ENCODE measurements around the gene ERCC4. TPM values are rescaled to one million over a fixed set of nuclear protein-coding genes. Genes with fewer than 3 reads are reported as not detected.

ERCC4 gene
- total and polyA plus RNA-seq, 2 of the 8 experiments (the other 6 are each of a cell fraction or from before 2014, with no cell fraction given) = 1.6 to 13.2 TPM

DNA sequence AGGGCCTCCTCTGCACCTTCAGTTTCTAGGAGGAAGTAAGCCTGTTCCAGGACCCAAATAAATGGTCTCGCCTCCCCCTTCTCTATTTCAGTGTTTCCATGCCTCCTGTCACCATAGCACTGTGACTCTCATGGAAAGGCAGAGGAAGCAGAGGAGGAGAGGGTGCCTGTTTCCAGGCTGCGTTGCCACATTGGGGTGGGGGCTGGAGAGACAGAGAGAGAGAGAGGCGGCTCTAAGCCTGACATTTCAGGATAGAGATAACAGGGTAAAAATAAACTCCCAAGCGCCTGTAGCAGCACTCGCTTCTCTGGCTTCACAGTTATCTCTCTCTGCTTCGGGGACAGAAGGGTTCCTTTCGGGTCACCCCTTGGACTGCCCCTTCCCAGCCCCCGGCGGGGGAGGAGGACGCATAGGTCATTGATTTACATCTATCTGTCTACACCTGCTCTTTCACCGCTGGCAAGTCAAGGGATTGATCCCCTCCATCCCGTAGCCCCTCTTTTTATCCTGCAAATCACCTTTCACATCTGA is 80.0 kb downstream of the ERCC4 start:
- Histone ChIP-seq H3K14ac (ENCODE audit: insufficient read length) (no peak overlapping the region), H4K20me1 (replicated peaks in 1 of 2; ENCODE audit: control insufficient read depth in 1 of 2, insufficient read depth in 2 of 2, low read length in 2 of 2) (no peaks in the 10 kb centered on the region), H3K4me1 (replicated peaks in 1 of 4; ENCODE audit: control insufficient read depth in 3 of 4, insufficient read depth in 4 of 4, low read length in 3 of 4) (peaks cover 3 to 8% (median 5%) of the 10 kb centered on the region in 4 experiments), H2BK12ac (ENCODE audit: low read depth, low read length) (no peak overlapping the region), H3K4me2 (ENCODE audit: insufficient read depth in 1 of 2, low read depth in 2 of 2, low read length in 2 of 2) (no peak overlapping the region), H3K9ac (replicated peaks in 1 of 4; ENCODE audit: extremely low read depth in 1 of 4, low read depth in 3 of 4, low read length in 3 of 4) (no peak overlapping the region), H3K27me3 (replicated peaks in 1 of 4; ENCODE audit: control insufficient read depth in 3 of 4, extremely low read depth in 1 of 4, insufficient read depth in 3 of 4, low read length in 3 of 4) (no peaks in the 10 kb centered on the region), H3K27ac (ENCODE audit: low read depth, low read length) (no peak overlapping the region), H4K5ac (ENCODE audit: insufficient read length, low read depth, low read length) (no peak overlapping the region), H2AK5ac (ENCODE audit: low read depth, low read length) (no peak overlapping the region), H3K36me3 (ENCODE audit: control insufficient read depth in 2 of 4, insufficient read depth in 4 of 4, low read length in 3 of 4) (no peaks in the 10 kb centered on the region), H3K79me1 (ENCODE audit: low read depth, low read length) (no peaks in the 10 kb centered on the region), H3K9me3 (ENCODE audit: insufficient read depth in 2 of 2, low read depth in 1 of 2, low read length in 1 of 2) (no peaks in the 10 kb centered on the region), H2BK20ac (ENCODE audit: low read length) (no peak overlapping the region), H3K4me3 (ENCODE audit: extremely low read depth in 1 of 4, insufficient read depth in 2 of 4, low read depth in 3 of 4, low read length in 4 of 4) (no peak overlapping the region), H2AFZ (ENCODE audit: low read length) (0 out of 2 replicates have a peak overlapping the region, but pooled peaks have one; percentile 32), H2BK15ac (ENCODE audit: low read length) (0 out of 2 replicates have a peak overlapping the region, but pooled peaks have one; percentile 61), H4K91ac (replicated peaks; ENCODE audit: insufficient read length, low read length) (no peak overlapping the region), H3K18ac (ENCODE audit: extremely low read depth, low read length) (no peak overlapping the region), H3K23me2 (ENCODE audit: low read depth, low read length) (peaks cover 3% of the 10 kb centered on the region; the same call in 1 of the 2 replicates), H3K23ac (ENCODE audit: insufficient read length) (no peak overlapping the region), H3K79me2 (ENCODE audit: control insufficient read depth in 1 of 2, insufficient read depth in 2 of 2, low read length in 2 of 2) (no peaks in the 10 kb centered on the region), H2BK5ac (ENCODE audit: low read depth, low read length) (no peak overlapping the region), H2BK120ac (replicated peaks; ENCODE audit: low read depth, low read length) (no peak overlapping the region), H3K4ac (replicated peaks; ENCODE audit: insufficient read length, low read depth, low read length) (no peak overlapping the region), H4K8ac (ENCODE audit: extremely low read depth, insufficient read depth, low read length) (no peak overlapping the region), H3K56ac (replicated peaks; ENCODE audit: insufficient read length, low read depth, low read length) (no peak overlapping the region)
- FAIRE-seq = no peak
- CTCF ChIA-PET (ENCODE audit: partially characterized antibody) = no interaction called here
- DNase-seq (ENCODE audit: low read depth in 1 of 2, low spot score in 2 of 2) = no peak
- POLR2A ChIA-PET (ENCODE audit: partially characterized antibody) = no interaction called here
- WGBS, 2 experiments (ENCODE audit: extremely low coverage in 1 of 2, insufficient coverage in 1 of 2, insufficient read length in 1 of 2, insufficient replicate concordance in 2 of 2, low coverage in 1 of 2, low lambda C conversion rate in 2 of 2, missing lambda C conversion rate in 1 of 2) = 86% methylated on average over 12 of the region's 12 CpGs; no CpG with 5 or more reads in 1 of the 2 experiments
- TF ChIP-seq SP4 (IDR thresholded peaks at IDR 0.05; ENCODE audit: low read length) = no peak
- no peak for TF ChIP-seq TAF7 (optimal IDR thresholded peaks at IDR 0.05; ENCODE audit: borderline replicate concordance, low read depth, low read length)
- TF ChIP-seq YY1 (IDR thresholded peaks at IDR 0.05; ENCODE audit: low read depth, low read length) = no peak
- no peak for TF ChIP-seq CBX8 (IDR thresholded peaks at IDR 0.05; ENCODE audit: borderline replicate concordance, low read depth, low read length)
- no peak for TF ChIP-seq HDAC6 (IDR thresholded peaks at IDR 0.05; ENCODE audit: low read depth, low read length)
- TF ChIP-seq KDM5A (IDR thresholded peaks at IDR 0.05; ENCODE audit: low read length) = no peak
- TF ChIP-seq, protein P1, sequence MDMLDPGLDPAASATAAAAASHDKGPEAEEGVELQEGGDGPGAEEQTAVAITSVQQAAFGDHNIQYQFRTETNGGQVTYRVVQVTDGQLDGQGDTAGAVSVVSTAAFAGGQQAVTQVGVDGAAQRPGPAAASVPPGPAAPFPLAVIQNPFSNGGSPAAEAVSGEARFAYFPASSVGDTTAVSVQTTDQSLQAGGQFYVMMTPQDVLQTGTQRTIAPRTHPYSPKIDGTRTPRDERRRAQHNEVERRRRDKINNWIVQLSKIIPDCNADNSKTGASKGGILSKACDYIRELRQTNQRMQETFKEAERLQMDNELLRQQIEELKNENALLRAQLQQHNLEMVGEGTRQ (IDR thresholded peaks at IDR 0.05; ENCODE audit: low read length) = no peak
- TF ChIP-seq JUN (IDR thresholded peaks at IDR 0.05; ENCODE audit: low read depth, low read length) = no peak
- TF ChIP-seq EZH2 (IDR thresholded peaks at IDR 0.05; ENCODE audit: low read depth, low read length, severe bottlenecking) = no peak
- TF ChIP-seq EP300 (IDR thresholded peaks at IDR 0.05; ENCODE audit: borderline replicate concordance in 1 of 2, low read depth in 2 of 2, low read length in 2 of 2) = no peak
- TF ChIP-seq, protein P2, sequence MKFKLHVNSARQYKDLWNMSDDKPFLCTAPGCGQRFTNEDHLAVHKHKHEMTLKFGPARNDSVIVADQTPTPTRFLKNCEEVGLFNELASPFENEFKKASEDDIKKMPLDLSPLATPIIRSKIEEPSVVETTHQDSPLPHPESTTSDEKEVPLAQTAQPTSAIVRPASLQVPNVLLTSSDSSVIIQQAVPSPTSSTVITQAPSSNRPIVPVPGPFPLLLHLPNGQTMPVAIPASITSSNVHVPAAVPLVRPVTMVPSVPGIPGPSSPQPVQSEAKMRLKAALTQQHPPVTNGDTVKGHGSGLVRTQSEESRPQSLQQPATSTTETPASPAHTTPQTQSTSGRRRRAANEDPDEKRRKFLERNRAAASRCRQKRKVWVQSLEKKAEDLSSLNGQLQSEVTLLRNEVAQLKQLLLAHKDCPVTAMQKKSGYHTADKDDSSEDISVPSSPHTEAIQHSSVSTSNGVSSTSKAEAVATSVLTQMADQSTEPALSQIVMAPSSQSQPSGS (IDR thresholded peaks at IDR 0.05; ENCODE audit: low read length) = no peak
